DMS79 treated with DMSO at 0.1 percent for 48 hours (cell line): ENCODE results near the gene C5orf47.

Experiments
- DNase-seq: peaks from one replicate; lab custom pipeline; 2025; lab: John Stamatoyannopoulos, UW

Gene C5orf47

GRCh38 chr5:174044466-174045254 is 55.7 kb downstream of the C5orf47 start:
- DNase-seq: no peak

GRCh38 chr5:174045470-174046025 is 56.6 kb downstream of the C5orf47 start, which contains the start of gene NSG2:
TSS of gene NSG2 (plus strand) at chr5:174045706. CDS start at chr5:174046756, 1,050 bp downstream.
- DNase-seq: peak; percentile 63

GRCh38 chr5:174046558-174046957 is 57.6 kb downstream of the C5orf47 start:
- DNase-seq: no peak

- DNase-seq: no peak
Measured at GRCh38 chr5:174047472-174048099, 58.6 kb downstream of the C5orf47 start.

GRCh38 chr5:174052636-174053035 is 63.7 kb downstream of the C5orf47 start:
- DNase-seq: no peak

GRCh38 chr5:174053905-174054304 is 64.9 kb downstream of the C5orf47 start:
- no peak for DNase-seq
